Skin epidermis (tissue), 12 donors: ENCODE data around the gene CALHM6.
"Not testable (repeated sequence)": the region's sequence is repeated elsewhere in the genome, so short reads cannot be mapped to it uniquely, and the experiment has no call there.

ENCODE experiments used
- H3K27ac ChIP-seq, 21 experiments: fragments of 200-600 bp; sonication (generic) in 11 of 21; one replicate each; pipeline ENCODE4 v1.5.0; 2020; ENCODE audit warnings: mild to moderate bottlenecking in 3 of 21, inconsistent platforms in 2 of 21, moderate library complexity in 2 of 21
- H3K4me3 ChIP-seq, 7 experiments: fragments of 200-600 bp; sonication (generic) in 2 of 7; one replicate each; pipeline ENCODE4 v1.5.0; 2020; ENCODE audit warnings: inconsistent platforms in 2 of 7, mild to moderate bottlenecking in 2 of 7, moderate library complexity in 1 of 7

The CALHM6 gene

DNA sequence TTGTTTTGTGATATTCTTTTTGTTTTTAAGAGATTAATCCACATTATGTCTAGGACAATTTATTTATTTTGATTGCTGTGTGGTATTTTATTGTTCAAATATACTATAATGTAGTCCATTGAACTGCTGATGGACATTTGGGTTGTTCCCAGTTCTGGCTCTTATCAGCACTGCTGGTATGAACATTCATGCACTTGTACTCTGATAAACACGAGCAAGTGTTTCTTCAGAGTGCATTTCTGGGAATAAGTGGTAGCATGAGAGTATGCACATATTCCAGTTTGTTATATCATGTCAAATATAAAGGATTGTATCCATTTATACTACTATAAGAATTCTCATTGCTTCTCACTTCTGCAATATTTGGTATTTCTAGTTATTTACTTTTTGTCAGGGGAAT is 7.1 kb downstream of the CALHM6 start:
- H3K4me3 ChIP-seq: no peak overlapping the region
- H3K27ac ChIP-seq: no peak overlapping the region

DNA sequence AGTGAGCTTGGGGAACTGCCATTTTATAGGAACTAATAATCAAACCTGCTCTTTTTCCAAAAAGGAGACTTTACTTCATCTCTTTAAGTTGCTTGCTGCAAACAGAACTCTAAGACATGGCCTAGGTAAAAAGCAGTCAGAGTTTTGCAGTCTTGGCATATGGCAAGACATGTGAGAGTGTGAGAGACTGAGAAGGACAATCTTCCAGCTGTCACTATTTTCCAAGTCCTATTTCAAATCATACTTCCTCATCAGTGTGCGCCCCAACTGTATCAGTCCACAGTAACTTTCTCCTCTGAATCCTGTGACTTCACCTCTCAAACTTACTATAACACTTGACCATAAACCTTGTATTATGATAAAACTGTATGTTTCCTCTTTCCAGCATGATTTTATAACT is 10.4 kb downstream of the CALHM6 start:
- H3K4me3 ChIP-seq: no peak overlapping the region
- no peak overlapping the region for H3K27ac ChIP-seq

DNA sequence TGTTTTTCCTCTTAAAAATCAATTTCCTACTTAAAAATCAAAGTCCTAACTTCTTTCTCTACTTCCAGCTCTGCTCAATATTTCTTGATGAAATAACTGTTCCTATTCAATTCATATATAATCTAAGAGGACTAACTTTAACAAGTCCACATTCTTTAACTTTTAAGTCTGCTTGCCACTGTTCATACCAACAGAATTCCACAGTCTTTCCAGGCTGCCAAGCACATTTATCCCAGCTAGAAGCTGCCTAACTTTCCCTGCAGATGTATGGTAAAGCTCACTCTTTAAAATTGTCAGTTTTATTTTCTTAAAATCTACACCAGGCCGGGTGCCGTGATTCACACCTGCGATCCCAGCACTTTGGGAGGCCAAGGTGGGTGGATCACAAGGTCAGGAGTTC is 11.5 kb downstream of the CALHM6 start:
- H3K4me3 ChIP-seq: no peak overlapping the region
- H3K27ac ChIP-seq: no peak overlapping the region

DNA sequence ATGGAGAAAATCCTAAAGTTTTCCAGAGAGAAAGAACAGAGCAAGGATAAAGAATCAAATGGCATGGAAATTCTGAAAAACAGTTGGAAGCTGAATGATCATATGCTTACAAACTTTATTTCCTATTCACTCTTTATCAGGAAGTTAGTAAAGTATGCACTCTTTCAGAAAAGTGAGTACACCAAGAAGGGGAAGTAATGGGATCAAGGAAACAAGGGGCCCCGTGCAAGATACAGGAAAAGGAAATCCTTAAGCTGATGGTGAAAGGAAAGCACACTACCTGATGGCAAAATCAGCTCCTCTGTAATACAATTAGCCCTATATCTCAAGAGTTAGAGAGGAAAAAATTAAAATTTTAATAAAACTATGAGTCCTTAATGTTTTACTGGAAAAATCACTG is 14.0 kb downstream of the CALHM6 start:
- Histone ChIP-seq H3K27ac (peak overlapping the region in 1 of 21 experiments; percentile 56), H3K4me3 (no peak overlapping the region)

DNA sequence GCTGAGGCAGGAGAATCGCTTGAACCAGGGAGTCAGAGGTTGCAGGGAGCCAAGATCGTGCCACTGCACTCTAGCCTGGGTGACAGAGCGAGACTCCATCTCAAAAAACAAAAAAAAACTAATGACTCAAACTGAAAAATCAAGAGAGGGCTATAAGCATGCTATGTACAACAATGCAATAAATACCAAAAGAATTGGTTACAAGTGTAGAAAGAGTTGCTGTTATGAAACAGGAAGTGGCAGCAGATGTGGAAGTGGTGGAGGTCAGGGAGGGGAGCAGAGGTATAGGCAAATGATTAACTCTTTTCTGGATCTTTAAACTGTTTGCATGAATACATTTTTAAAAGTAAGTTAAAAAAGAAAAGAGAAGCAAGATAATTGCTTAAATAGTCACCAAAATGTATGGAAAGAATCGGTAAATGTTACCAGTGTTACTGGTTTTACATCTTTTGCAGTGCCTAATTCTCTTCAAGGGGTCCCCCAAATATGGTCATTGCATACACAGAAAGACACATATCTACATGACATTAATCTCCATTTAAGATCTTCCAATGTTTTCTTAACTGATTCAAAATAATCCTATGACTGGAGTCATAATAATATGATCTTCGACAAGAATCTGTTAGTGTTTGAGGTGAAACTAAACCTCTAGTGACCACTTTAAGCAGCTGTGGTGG is 15.0 kb downstream of the CALHM6 start:
- H3K27ac ChIP-seq: peak overlapping the region in 2 of 21 experiments; percentile 0 to 56
- no peak overlapping the region for H3K4me3 ChIP-seq

DNA sequence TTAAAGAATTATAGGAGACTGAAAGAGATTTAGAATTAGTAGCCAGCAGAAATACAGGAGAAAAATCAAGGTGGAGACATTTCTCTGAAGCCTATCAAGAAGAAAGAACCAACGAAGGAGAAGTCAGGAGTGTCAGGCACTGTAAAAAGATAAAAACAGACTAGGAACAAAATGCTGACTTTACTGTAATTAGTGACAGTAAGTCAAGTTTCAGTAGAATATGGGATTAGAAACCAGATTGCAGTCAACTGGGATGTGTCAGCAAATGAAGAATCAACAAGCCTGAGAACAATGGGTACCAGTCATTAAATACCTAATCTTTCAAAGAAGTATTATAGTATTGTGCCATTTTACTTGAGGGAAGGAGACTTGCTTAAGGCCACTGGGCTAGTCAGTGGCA is 21.6 kb downstream of the CALHM6 start:
- no peak overlapping the region for H3K4me3 ChIP-seq
- no peak overlapping the region for H3K27ac ChIP-seq

DNA sequence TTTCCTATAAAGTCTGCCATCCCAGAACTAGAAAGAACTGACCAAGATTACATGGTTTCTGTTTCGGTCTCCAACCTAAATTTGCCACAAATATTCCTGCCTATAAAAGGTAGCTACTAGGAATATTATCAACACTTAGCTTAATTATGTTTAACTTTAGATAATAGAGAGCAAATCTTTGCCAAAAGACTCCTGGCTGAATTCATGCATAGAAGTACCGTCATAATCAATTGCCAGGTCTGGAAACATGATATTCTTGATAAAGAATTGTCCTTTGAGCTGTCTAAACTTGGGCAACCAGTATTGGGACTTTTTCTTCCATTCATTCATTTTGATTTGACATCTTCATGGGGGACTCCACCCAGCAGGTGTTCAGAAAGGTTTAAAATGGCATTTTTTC is 22.4 kb downstream of the CALHM6 start:
- no peak overlapping the region for H3K27ac ChIP-seq
- no peak overlapping the region for H3K4me3 ChIP-seq

DNA sequence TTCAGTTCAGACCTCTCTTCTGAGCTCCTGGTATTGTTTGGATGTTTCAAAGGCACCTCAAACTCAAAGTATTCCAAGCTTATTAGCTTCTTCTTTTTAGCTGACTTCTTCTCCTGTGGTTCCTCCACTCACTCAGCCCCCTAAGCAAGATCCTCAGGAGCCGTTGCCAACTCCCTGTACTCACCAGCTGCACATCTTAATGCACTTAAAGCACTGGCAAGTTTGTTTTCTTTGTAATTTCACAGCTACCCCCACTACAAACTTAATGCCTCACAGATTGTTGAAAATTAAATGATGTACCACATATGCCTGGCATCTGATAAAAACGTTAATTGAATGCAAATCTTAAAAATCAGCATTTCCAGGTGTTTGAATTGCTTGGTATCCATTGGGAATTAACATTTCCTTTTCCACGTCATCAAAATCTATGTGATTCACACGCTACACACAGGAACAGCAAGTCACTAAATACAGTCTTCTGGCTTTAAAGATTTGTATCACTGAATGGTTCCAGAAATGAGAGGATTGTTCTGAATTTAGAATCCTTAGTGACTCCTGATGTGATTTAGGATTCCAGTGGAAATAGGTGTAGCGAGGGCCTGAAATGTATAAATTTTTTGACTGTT is 24.5 kb downstream of the CALHM6 start:
- H3K27ac ChIP-seq: no peak overlapping the region
- H3K4me3 ChIP-seq: no peak overlapping the region

DNA sequence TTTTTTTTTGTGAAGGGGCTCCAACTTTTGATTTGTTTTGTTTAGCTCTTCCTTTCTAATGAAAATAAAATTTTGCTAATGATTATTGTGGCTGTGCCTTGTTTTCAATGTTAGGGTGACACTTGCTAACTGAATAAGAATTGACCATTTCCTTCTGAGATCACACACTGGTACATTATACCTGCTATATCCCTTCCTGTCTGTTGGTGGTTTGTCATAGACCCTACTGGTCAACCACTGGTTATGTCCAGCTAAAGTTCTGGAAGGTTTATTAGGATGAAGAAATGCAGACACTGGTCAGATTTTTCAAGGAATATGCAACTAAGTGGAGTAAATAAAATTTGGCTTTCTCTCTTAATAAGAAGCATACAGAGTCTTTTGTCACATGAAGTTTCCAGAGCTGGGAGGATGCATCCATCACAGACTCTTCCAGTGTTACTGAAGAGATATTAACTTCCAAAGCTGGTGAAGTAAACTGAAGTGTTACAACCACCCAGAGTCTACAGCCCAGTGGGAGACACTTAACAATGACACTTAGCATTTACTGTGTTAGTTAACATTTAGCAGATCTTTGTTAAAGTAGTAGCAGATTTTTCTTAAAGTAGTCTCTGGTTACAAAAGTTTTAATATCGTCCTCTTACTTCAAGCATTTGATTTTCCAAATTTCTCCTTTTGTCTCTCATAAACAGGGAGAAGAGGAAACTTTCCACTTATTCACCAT is 30.6 kb downstream of the CALHM6 start:
- H3K4me3 ChIP-seq: no peak overlapping the region
- H3K27ac ChIP-seq: no peak overlapping the region

DNA sequence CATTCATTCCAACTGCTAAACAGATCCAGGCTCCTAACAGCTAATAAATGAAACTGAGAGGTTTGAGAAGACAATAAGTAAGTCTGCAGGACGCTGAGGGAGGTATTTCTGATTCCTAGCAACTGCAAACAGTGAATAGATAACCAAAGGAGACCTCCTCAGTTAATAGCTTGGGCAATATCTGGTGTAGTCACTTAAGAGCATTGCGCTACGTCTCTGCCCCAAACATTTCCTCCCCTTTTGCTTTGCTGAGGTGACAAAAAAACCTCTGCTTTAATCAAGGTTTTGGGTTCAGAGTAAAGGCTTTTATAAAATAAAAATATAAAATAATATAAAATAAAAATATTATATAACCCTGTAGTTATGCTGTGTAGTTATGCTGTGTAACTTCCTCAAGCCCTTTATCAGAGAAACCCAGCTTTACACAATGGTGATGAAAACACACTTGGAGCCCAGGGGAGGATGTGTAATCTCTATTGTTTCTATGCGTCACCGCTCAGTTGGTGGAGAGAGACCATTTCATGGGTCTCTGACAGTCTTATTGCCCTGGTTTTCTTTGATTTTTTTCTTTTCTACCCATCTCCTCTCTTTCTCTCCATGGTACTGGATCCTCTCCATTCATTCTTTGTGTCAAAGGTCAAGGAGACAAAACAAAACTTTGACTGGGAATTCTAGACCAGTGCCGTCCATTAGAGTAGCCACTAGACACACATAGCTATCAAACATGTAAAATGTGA is 31.3 kb downstream of the CALHM6 start:
- Histone ChIP-seq H3K27ac (no peak overlapping the region), H3K4me3 (no peak overlapping the region)

DNA sequence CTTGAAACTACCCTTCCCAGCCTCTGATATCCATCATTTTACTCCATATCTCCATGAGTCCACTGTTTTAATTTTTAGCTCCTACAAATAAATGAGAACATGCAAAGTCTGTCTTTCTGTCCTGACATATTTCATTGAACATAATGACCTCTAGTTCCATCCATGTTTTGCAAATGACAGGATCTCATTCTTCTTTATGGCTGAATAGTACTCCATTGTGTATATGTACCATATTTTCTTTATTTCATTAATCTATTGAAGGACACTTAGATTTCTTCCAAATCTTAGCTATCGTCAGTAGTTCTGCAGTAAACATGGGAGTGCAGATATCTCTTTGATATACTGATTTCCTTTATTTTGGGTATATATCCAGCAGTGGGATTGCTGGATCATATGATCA is 34.0 kb downstream of the CALHM6 start:
- H3K27ac ChIP-seq: not testable (repeated sequence)

DNA sequence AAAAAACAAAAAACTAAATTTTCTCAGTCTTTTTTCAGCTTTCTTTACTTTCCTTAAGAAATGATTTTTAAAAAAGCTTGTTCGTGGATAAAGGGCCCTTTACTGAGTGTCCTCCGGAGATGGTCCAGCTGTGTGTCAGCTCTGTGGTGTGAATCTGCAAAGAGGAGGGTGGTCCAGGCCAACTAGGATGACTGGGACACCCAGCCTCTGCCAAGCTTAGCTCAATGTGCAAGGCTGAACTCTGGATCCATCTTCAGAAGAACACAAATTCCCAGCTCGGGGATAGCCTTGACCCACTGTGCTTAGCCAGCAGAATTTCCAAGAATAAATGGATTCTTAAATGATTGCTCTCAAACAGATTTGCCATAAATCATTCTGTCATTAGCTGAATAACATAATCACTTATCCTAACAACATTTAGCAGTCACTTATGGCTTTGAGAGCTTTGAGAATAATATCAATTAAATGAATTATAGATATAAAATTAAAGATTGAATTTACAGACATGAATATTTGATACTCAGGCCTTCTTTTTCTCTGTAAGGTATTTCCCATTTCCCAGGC is 36.0 kb downstream of the CALHM6 start:
- Histone ChIP-seq H3K4me3 (no peak overlapping the region), H3K27ac (no peak overlapping the region)

More for the DNA sequence above, 34.0 kb downstream of the CALHM6 start:
- H3K4me3 ChIP-seq: not testable (repeated sequence)

DNA sequence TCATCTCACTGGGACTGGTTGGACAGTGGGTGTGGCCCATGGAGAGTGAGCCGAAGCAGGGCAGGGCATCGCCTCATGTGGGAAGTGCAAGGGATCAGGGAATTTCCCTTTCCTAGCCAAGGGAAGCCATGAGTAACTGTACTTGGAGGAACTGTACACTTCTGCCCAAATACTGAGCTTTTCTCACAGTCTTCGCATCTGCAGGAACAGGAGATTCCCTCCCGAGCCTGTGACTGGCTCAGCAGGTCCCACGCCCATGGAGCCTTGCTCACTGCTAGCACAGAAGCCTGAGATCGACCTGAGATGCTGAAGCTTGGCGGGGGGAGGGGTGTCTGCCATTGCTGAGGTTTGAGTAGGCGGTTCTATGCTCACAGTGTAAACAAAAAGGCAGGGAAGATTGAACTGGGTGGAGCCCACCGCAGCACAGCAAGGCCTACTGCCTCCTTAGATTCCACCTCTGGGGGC is 39.8 kb downstream of the CALHM6 start:
- no peak overlapping the region for H3K27ac ChIP-seq
- H3K4me3 ChIP-seq: no peak overlapping the region

DNA sequence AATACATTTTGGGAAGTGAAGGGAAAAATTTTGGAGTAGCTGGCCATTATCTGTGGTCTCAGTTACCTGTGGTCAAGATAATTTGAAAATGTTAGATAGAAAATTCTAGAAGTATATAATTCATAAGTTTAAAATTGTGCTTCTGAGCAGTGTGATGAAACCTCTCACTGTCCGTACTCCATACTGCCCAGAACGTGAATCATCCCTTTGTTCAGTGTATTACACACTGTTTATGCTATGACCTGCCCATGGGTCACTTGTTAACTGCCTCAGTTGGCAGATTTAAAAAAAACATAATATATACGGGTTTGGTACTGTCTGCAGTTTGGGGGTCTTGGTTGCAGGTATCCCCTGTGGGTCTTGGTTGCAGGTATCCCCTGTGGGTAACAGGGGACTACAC is 46.1 kb downstream of the CALHM6 start:
- Histone ChIP-seq H3K4me3 (no peak overlapping the region), H3K27ac (no peak overlapping the region)

DNA sequence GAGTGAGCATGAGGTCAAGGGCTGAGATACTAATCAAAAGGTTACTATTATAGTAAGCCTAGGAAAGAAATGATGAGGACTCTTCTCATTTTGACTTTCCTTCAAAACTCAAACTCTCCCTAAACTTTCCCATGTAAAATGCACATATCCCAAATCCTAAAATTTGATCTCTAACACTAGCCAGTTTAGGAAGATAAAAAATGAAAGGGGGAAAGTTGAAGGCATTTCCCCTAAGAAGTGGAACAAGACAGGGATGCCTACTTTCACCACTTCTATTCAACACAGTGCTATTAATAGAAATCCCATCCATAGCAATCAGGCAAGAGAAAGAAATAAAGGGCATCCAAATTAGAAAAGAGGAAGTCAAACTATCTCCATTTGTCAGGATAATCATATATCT is 47.4 kb downstream of the CALHM6 start:
- H3K27ac ChIP-seq: no peak overlapping the region

DNA sequence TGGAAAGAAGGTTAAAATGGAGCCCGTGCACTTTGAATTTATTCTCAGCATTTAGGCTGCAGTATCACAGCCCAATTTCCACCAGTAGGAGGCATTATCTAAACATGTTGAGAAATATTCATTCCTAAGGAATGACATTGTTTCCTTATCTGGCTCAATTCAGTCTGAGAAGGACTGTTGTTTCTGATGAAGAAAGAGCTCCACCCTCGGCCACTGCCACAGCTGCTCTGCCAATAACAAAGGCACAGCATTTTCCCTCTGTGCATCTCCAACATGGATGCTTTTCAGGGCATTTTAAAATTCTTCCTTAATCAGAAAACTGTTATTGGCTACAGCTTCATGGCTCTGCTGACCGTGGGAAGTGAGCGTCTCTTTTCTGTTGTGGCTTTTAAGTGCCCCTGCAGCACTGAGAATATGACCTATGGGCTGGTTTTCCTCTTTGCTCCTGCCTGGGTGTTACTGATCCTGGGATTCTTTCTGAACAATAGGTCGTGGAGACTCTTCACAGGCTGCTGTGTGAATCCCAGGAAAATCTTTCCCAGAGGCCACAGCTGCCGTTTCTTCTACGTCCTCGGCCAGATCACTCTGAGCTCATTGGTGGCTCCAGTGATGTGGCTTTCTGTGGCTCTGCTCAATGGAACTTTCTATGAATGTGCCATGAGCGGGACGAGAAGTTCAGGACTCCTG is 50.4 kb downstream of the CALHM6 start, which contains the start of gene CALHM5:
CALHM5 (plus strand) TSS at position 216 of the 687 bp plus-strand sequence; CDS start at position 274, 58 bp downstream.
- Histone ChIP-seq H3K27ac (peak within 1 kb of the TSS in 20 of 21 experiments; percentile 3 to 90 (median 64)), H3K4me3 (peak within 1 kb of the TSS; percentile 6 to 32 (median 26))

More for the DNA sequence above, 47.4 kb downstream of the CALHM6 start:
- no peak overlapping the region for H3K4me3 ChIP-seq

DNA sequence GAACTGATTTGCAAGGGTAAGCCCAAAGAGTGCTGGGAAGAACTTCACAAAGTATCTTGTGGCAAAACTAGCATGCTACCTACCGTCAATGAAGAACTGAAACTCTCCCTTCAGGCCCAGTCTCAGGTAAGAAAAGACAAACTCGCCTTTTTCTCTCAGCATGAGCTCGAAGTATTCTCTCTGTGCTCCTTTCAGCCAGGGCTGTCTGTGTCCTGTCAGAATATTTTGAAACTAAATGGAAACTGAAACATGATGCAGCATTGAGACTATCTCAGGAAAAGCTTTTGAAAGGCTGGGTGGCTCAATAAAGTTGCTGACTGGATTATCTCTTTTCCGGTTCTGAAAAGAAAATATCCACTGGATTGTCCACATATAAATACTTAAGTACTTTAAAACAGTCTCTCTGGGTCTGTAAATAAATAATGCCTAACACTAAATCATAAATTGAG is 51.0 kb downstream of the CALHM6 start:
- Histone ChIP-seq H3K4me3 (peak overlapping the region; percentile 6 to 32 (median 26)), H3K27ac (peak overlapping the region in 20 of 21 experiments; percentile 3 to 90 (median 64))

DNA sequence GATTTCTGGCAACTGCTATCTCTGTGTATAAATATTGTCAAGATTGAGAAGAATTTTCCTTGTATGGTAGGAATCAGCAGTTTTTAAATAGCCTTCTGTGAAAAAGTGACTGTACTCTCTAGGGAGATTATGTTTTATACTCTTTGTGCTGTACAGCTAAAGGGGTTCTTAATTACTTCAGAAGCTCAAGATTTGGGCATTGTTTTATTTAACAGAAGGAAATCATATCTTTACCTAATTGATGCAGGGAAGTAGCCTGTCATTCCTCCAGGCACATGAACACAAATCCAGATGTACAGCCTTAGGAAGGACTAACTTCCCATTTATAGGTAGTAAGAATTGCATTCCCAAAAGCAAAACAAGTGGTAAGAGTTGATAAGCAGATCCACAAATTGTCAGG is 51.6 kb downstream of the CALHM6 start:
- H3K27ac ChIP-seq: peak overlapping the region in 12 of 21 experiments; percentile 7 to 90 (median 62)

More for the DNA sequence above, 51.6 kb downstream of the CALHM6 start:
- peak overlapping the region in 6 of 7 experiments; percentile 12 to 32 (median 26) for H3K4me3 ChIP-seq
